Activated CD4-positive, alpha-beta T cell treated with anti-CD3 and anti-CD28 coated beads for 36 hours (primary cell): ENCODE measurements around the gene COL4A6. TPM values are rescaled to one million over a fixed set of nuclear protein-coding genes. Genes with fewer than 3 reads are reported as not detected.

Experiments
- ATAC-seq: fragments of 200-7000 bp; cut with Tn5 transposase; one replicate; pipeline ENCODE4 v1.10.0; 2021; ENCODE audit warnings: mild to moderate bottlenecking, moderate library complexity
- CTCF ChIA-PET: fragments of 350-600 bp; sonication (Branson Sonifier 250); formaldehyde crosslinking; loops from one replicate; lab custom pipeline; 2021; ENCODE audit warnings: antibody characterized with exemption; lab: Charles Lee
- POLR2A ChIA-PET: fragments of 350-600 bp; sonication (Branson Sonifier 250); formaldehyde crosslinking; loops from one replicate; lab custom pipeline; 2021; ENCODE audit warnings: antibody characterized with exemption, inconsistent platforms; lab: Charles Lee
- DNase-seq: peaks from one replicate; pipeline ENCODE4 v3.0.0-alpha.2; 2020
- H3K27ac Mint-ChIP-seq: one replicate; pipeline ENCODE4 v1.8.0; 2021; ENCODE audit warnings: mixed read lengths
- H3K27me3 Mint-ChIP-seq: one replicate; pipeline ENCODE4 v1.8.0; 2021; ENCODE audit warnings: mixed read lengths
- H3K36me3 Mint-ChIP-seq: one replicate; pipeline ENCODE4 v1.8.0; 2021; ENCODE audit warnings: low read depth, mixed read lengths
- H3K4me1 Mint-ChIP-seq: one replicate; pipeline ENCODE4 v1.8.0; 2021; ENCODE audit warnings: mixed read lengths
- H3K4me3 Mint-ChIP-seq: one replicate; pipeline ENCODE4 v1.8.0; 2021; ENCODE audit warnings: mild to moderate bottlenecking, moderate library complexity, mixed read lengths
- H3K9me3 Mint-ChIP-seq: one replicate; pipeline ENCODE4 v1.8.0; 2021; ENCODE audit warnings: low read depth, mixed read lengths
- intact Hi-C, 2 experiments: fragments of 100-400 bp; cut with DNase I in 1 of 2; cut with micrococcal nuclease in 1 of 2; formaldehyde crosslinking; loops; one replicate each; pipeline versions ENCODE4 v1.14.2 to v1.15.1; 2022 to 2024; cut with DNase I, micrococcal nuclease
- total RNA-seq, 2 experiments: library from RNA; stranded (reverse); gene quantifications; one replicate each; pipeline ENCODE4 v1.2.3, GENCODE V29; 2021

The COL4A6 gene
- total RNA-seq, 2 experiments from 2014 or later: not detected

- intact Hi-C loops: no loop called here
- Mint-ChIP-seq H3K4me3 (no peak overlapping the region), H3K9me3 (no peaks in the 10 kb centered on the region), H3K36me3 (no peaks in the 10 kb centered on the region), H3K4me1 (no peaks in the 10 kb centered on the region), H3K27me3 (no peaks in the 10 kb centered on the region), H3K27ac (no peak overlapping the region)
- POLR2A ChIA-PET: no interaction called here
- CTCF ChIA-PET: no interaction called here
- ATAC-seq: no peak
- DNase-seq: no peak
Measured at GRCh38 chrX:108264376-108264775, 173.8 kb downstream of the COL4A6 start.

DNA sequence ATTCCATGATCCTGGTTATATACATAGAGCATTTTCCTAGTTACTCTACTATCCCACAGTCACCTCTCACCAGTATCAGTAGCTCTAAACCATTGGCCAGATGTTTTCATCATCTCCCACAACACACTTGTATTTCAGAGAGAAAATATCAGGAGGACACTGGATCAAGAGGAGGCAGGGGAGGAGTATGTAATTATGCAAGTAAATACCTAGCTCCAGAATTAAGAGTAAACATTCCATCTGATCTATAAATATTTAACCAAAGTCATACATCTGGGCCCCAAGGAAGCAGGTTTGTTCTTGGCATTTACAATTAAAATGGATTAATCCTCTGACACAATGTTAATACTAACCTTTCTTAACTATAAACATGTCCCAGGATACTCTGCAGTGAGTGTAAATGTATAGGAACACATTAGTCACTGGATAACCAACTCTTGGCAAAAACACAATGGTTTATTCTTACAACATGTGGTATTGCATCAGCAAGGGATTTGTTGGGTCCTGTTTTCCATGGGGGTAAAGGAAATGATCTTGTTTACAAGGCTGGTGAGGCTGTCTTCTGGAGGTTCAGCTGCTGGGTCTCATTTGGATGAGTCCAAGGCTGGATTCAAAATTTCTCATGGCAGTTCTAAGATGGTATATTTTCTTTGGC lies 176.5 kb downstream of the COL4A6 start:
- Mint-ChIP-seq H3K27ac (no peak overlapping the region), H3K9me3 (no peaks in the 10 kb centered on the region), H3K36me3 (no peaks in the 10 kb centered on the region), H3K4me1 (no peaks in the 10 kb centered on the region), H3K4me3 (no peak overlapping the region), H3K27me3 (peaks cover 7% of the 10 kb centered on the region)
- POLR2A ChIA-PET: no interaction called here
- DNase-seq (no peak), ATAC-seq (no peak)
- CTCF ChIA-PET: no interaction called here
- intact Hi-C loops: no loop called here

- POLR2A ChIA-PET: no interaction called here
Measured at GRCh38 chrX:108257556-108257955, 180.7 kb downstream of the COL4A6 start.

GRCh38 chrX:108254636-108255035 lies 183.6 kb downstream of the COL4A6 start:
- DNase-seq (no peak), ATAC-seq (no peak)
- Mint-ChIP-seq H3K4me1 (no peaks in the 10 kb centered on the region), H3K27me3 (peaks cover 15% of the 10 kb centered on the region), H3K4me3 (no peak overlapping the region), H3K27ac (no peak overlapping the region), H3K9me3 (no peaks in the 10 kb centered on the region), H3K36me3 (no peaks in the 10 kb centered on the region)
- POLR2A ChIA-PET: interaction anchor here (0.6 kb wide), 1 partner anchor 351 kb away, joined by 4 read pairs; no protein-coding TSS in a partner anchor
- intact Hi-C loops: loop anchor here in 1 of 2 experiments (10.0 kb wide), 1 partner anchor 60 kb away; no protein-coding TSS in a partner anchor
- CTCF ChIA-PET: no interaction called here

More at GRCh38 chrX:108257556-108257955, 180.7 kb downstream of the COL4A6 start:
- Mint-ChIP-seq H3K4me1 (no peaks in the 10 kb centered on the region), H3K27ac (no peak overlapping the region), H3K36me3 (no peaks in the 10 kb centered on the region), H3K4me3 (no peak overlapping the region), H3K9me3 (no peaks in the 10 kb centered on the region), H3K27me3 (peaks cover 13% of the 10 kb centered on the region)
- DNase-seq: no peak
- CTCF ChIA-PET: interaction anchor here (0.6 kb wide), 1 partner anchor 56 kb away, joined by 3 read pairs; no protein-coding TSS in a partner anchor
- ATAC-seq: no peak
- intact Hi-C loops: loop anchor here in 1 of 2 experiments (10.0 kb wide), 1 partner anchor 63 kb away; no protein-coding TSS in a partner anchor

DNA sequence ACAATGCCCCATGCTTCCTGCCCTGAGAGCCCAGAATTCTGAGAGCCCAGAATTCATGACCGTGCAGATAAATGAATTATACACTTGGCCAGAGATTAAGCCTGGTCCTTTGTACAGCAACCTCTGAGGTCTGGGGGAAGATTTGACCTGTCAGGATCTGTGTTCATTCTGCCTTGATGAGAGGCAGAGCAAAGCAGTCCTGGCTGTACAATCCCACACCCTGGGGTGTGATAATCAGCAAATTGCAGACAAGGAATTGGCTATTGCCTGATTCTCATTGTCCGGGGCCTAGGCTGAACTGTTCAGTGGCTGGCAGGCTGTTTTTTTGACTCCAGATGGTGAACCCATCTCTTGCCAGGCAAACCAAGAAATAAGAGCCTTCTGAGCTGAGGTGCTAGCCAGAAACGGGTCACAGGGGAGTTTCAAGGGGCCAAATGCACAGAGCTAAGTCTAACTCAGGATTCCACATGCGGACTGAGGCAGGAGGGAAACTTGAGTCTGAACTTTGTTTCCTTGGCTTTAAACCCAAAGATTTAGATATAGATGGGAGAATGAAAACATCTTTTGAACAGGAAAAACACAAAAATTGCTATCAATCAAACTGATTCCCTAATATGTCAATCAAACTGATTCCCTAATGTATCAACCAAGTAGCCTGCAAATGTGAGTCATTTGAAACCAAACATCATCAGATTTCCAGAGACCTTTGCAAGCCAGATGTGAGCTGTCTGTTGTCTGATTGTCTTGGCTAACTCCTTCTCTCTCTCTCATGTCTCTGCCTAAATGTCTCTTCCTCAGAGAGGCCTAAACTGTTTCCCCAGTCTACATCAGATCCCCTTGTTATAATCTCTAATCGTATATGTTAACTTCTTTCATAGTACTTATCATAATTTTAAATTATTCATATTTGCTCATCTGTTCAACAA lies 187.3 kb downstream of the COL4A6 start:
- Mint-ChIP-seq H3K4me1 (no peaks in the 10 kb centered on the region), H3K36me3 (no peaks in the 10 kb centered on the region), H3K4me3 (no peak overlapping the region), H3K27ac (no peak overlapping the region), H3K9me3 (no peaks in the 10 kb centered on the region), H3K27me3 (peaks cover 8% of the 10 kb centered on the region)
- CTCF ChIA-PET: no interaction called here
- no peak for ATAC-seq
- POLR2A ChIA-PET: no interaction called here
- no peak for DNase-seq
- intact Hi-C loops: loop anchor here in 1 of 2 experiments (10.0 kb wide), 1 partner anchor 56 kb away; no protein-coding TSS in a partner anchor

GRCh38 chrX:108246304-108246954 lies 191.8 kb downstream of the COL4A6 start:
- Mint-ChIP-seq H3K4me1 (no peaks in the 10 kb centered on the region), H3K27me3 (peaks cover 2% of the 10 kb centered on the region), H3K36me3 (no peaks in the 10 kb centered on the region), H3K27ac (no peak overlapping the region), H3K9me3 (no peaks in the 10 kb centered on the region), H3K4me3 (no peak overlapping the region)
- no peak for DNase-seq
- ChIA-PET POLR2A (no interaction called here), CTCF (no interaction called here)
- no peak for ATAC-seq
- intact Hi-C loops: no loop called here

- ATAC-seq: no peak
- intact Hi-C loops: no loop called here
- Mint-ChIP-seq H3K36me3 (no peaks in the 10 kb centered on the region), H3K9me3 (no peaks in the 10 kb centered on the region), H3K4me3 (no peak overlapping the region), H3K27me3 (no peaks in the 10 kb centered on the region), H3K4me1 (no peaks in the 10 kb centered on the region), H3K27ac (no peak overlapping the region)
- no peak for DNase-seq
- ChIA-PET CTCF (no interaction called here), POLR2A (no interaction called here)
Measured at GRCh38 chrX:108245462-108245861, 192.8 kb downstream of the COL4A6 start.

DNA sequence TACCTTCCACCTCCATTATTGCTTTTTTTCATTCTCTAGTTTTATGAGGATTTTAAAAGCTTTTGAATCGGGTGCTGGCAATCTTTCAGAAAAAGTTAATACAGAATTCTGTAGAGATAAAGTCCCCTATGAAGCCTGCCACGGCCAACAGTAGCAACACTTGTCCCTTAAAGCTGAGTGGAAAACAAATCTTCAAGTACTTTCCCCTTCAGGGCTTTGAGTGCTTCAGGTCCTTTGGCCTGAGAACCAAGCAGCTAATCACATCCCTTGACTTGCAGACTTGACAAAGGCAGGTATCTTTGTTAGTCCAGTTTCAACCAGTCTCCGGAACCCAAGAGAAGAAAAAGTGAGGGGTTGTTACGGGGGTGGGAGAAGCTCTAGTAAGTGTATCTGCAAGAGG lies 202.2 kb downstream of the COL4A6 start:
- ChIA-PET POLR2A (no interaction called here), CTCF (interaction anchor here (1.8 kb wide), 1 partner anchor 12 kb away, joined by 5 read pairs; no protein-coding TSS in a partner anchor)
- Mint-ChIP-seq H3K9me3 (no peaks in the 10 kb centered on the region), H3K27ac (no peak overlapping the region), H3K4me3 (no peak overlapping the region), H3K4me1 (no peaks in the 10 kb centered on the region), H3K27me3 (peaks cover 2% of the 10 kb centered on the region), H3K36me3 (no peaks in the 10 kb centered on the region)
- intact Hi-C loops: no loop called here
- DNase-seq (no peak), ATAC-seq (no peak)

DNA sequence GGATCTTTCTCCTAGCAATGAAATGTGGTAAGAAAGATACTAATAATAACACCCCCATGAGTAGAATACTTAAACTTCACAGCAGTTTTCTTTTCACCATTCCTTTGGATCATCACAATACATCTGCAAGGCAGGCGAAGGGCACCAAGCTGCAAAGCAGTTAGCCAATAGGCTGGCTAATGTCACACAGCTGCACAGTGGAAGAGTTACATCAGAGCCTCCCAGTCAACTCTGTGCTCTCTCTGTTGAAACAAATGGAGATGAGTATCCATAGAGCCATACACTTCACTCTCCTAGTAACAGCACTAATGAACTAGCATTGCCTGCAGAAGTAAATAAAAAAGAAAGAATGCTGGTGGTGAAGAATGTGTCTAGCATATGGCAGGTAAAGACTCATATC lies 207.6 kb downstream of the COL4A6 start:
- Mint-ChIP-seq H3K27ac (no peak overlapping the region), H3K36me3 (no peaks in the 10 kb centered on the region), H3K27me3 (no peaks in the 10 kb centered on the region), H3K4me1 (no peaks in the 10 kb centered on the region), H3K9me3 (no peaks in the 10 kb centered on the region), H3K4me3 (no peak overlapping the region)
- intact Hi-C loops: no loop called here
- no peak for DNase-seq
- ChIA-PET CTCF (no interaction called here), POLR2A (no interaction called here)
- ATAC-seq: no peak

DNA sequence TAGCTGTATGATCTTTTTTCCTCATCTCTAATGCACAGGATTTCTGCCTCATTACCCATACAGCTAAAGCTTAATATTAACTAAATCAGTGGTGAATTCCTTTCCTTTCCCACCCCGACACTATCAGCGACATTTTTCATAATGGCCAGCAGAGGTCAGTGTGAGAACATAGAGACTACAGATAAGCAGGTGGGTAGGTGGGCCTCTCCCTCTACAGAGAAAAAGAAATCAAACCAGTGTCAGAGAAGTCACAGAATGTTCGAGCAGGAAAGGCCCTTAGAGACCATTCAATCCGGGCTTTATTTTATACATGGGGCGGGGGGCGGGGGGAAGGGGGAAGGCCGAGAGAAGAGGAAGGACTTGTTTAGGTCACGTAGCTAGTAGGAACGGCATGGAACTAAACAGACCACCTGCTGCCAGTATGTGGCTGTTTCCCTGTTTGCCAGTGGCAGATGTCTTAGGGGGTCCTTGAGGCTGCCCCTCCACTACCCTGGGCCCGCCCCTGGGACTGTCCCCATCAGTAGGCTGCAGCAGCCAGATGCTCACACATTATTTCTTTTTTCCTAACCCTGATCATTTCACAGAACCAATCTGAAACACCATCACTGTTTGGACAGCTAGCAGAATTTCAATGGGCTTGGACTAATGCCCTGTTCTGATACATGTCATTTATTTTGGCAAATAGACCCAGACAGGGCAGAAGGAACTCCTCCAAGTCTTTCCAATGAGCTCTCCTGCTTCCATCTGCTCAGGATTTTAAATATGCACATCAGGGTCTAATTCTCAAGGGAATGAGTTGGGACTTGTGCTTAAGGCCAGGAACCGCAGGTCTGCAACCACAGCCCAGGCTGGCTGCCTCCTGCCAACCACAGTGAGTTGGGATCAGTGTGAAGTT lies 213.2 kb downstream of the COL4A6 start:
- Mint-ChIP-seq H3K9me3 (no peaks in the 10 kb centered on the region), H3K27ac (no peak overlapping the region), H3K4me3 (no peak overlapping the region), H3K27me3 (no peaks in the 10 kb centered on the region), H3K36me3 (no peaks in the 10 kb centered on the region), H3K4me1 (no peaks in the 10 kb centered on the region)
- ChIA-PET CTCF (interaction anchor here (0.6 to 2.1 kb wide), 7 partner anchors 11 to 315 kb away, joined by 3 to 9 read pairs (median 3); no protein-coding TSS in a partner anchor), POLR2A (no interaction called here)
- ATAC-seq (no peak), DNase-seq (no peak)
- intact Hi-C loops: loop anchor here (1.0 to 5.0 kb wide), 3 partner anchors 77 to 312 kb away; no protein-coding TSS in a partner anchor
